ENCODE measurements around the gene EXT2. TPM values are rescaled to one million over a fixed set of nuclear protein-coding genes. Genes with fewer than 3 reads are reported as not detected.

EXT2 gene
- total RNA-seq = 10 to 100 TPM; 47.7 to 60.3 TPM
- 55.8 TPM for polyA plus RNA-seq (2013, experiment 1 of 2)
- 54.9 TPM for polyA plus RNA-seq (2013, experiment 2 of 2)
- long read RNA-seq, experiment 1, transcript EXT2-210 (14 exons, 3,136 nt) = major isoform, 17 of 34 reads
- long read RNA-seq, experiment 1, partial matches to known transcripts = 12 of 34 reads
- long read RNA-seq, experiment 1, other reads (novel, unspliced or antisense) = 5 of 34 reads
- long read RNA-seq, experiment 2, transcript EXT2-210 (14 exons, 3,136 nt) = major isoform, 99 of 127 reads
- long read RNA-seq, experiment 2, transcript EXT2-203 (14 exons, 3,454 nt) = minor isoform, 5 of 127 reads
- long read RNA-seq, experiment 2, partial matches to known transcripts = 9 of 127 reads
- long read RNA-seq, experiment 2, other reads (novel, unspliced or antisense) = 14 of 127 reads
- long read RNA-seq, experiment 3, transcript EXT2-210 (14 exons, 3,136 nt) = major isoform, 400 of 464 reads
- long read RNA-seq, experiment 3, transcript EXT2-203 (14 exons, 3,454 nt) = minor isoform, 16 of 464 reads
- long read RNA-seq, experiment 3, partial matches to known transcripts = 15 of 464 reads
- long read RNA-seq, experiment 3, other reads (novel, unspliced or antisense) = 33 of 464 reads
- long read RNA-seq, experiment 4, partial matches to known transcripts = 32 of 34 reads
- long read RNA-seq, experiment 4, other reads (novel, unspliced or antisense) = 2 of 34 reads

DNA sequence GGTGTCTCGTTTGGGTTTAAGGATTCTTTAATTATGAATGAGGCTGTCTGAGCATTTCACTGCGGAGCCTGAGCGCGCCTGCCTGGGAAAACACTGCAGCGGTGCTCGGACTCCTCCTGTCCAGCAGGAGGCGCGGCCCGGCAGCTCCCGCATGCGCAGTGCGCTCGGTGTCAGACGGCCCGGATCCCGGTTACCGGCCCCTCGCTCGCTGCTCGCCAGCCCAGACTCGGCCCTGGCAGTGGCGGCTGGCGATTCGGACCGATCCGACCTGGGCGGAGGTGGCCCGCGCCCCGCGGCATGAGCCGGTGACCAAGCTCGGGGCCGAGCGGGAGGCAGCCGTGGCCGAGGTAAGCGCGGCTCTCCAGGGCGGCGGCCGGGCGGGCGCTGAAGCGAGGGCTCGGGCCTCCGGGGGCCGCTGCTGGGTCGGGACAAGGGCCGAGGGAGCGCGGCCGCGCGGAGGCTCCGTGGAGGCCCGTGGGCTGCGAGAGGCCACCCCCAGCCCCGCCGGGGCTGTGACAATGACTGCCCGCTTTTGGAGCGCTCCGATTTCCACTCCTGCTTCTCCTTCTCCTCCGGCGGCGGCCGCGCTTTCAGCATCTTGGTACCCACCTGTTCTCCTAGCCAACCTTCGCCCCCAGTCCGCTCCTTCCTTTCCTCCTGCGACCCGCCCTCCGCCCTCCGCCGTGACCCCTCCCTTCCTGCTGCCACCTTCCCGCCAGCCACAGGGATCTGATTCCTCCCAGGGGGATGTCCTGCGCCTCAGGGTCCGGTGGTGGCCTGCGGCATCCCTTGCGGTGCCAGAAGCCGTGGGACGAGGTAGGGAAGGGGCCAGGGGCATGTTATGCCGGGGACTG is at the start of gene EXT2:
Gene EXT2, plus strand, starts transcription at position 173 of the 854 bp plus-strand sequence. CDS start 12,035 bp downstream, outside the sequence.
- H3K4me3 Mint-ChIP-seq = peak within 1 kb of the TSS; percentile 76
- H3K4me3 ChIP-seq (ENCODE audit: low read length) = peak within 1 kb of the TSS; percentile 86

GRCh38 chr11:44046182-44046581 is 49.3 kb upstream of the EXT2 start:
- DNase-seq = no peak
- WGBS, 2 experiments (ENCODE audit: insufficient coverage in 1 of 2, insufficient read length in 1 of 2) = 87 to 100% methylated on average over 2 of the region's 2 CpGs
- Histone ChIP-seq H3K4me1 (ENCODE audit: control insufficient read depth, insufficient read depth, low read length) (no peaks in the 10 kb centered on the region), H3K4me3 (ENCODE audit: low read length) (no peak overlapping the region), H3K27ac (ENCODE audit: low read depth, low read length) (no peak overlapping the region), H3K36me3 (ENCODE audit: control insufficient read depth, insufficient read depth, low read length) (no peaks in the 10 kb centered on the region), H3K9ac (ENCODE audit: extremely low read depth, low read length, poor library complexity, severe bottlenecking) (no peak overlapping the region), H3K27me3 (ENCODE audit: control insufficient read depth, insufficient read depth, low read length, poor library complexity, severe bottlenecking) (peaks cover 8% of the 10 kb centered on the region), H3K9me3 (ENCODE audit: control insufficient read depth, low read length) (peaks cover 5% of the 10 kb centered on the region)
- Mint-ChIP-seq H3K4me3 (no peak overlapping the region), H3K4me1 (no peaks in the 10 kb centered on the region), H3K36me3 (ENCODE audit: low read depth) (no peaks in the 10 kb centered on the region), H3K27me3 (ENCODE audit: insufficient read depth) (peaks cover 24% of the 10 kb centered on the region), H3K9me3 (no peaks in the 10 kb centered on the region), H3K27ac (no peak overlapping the region)
- TF ChIP-seq, protein P1, sequence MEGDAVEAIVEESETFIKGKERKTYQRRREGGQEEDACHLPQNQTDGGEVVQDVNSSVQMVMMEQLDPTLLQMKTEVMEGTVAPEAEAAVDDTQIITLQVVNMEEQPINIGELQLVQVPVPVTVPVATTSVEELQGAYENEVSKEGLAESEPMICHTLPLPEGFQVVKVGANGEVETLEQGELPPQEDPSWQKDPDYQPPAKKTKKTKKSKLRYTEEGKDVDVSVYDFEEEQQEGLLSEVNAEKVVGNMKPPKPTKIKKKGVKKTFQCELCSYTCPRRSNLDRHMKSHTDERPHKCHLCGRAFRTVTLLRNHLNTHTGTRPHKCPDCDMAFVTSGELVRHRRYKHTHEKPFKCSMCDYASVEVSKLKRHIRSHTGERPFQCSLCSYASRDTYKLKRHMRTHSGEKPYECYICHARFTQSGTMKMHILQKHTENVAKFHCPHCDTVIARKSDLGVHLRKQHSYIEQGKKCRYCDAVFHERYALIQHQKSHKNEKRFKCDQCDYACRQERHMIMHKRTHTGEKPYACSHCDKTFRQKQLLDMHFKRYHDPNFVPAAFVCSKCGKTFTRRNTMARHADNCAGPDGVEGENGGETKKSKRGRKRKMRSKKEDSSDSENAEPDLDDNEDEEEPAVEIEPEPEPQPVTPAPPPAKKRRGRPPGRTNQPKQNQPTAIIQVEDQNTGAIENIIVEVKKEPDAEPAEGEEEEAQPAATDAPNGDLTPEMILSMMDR (conservative IDR thresholded peaks at IDR 0.05) = no peak

More for the DNA sequence above, at the start of gene EXT2:
- Mint-ChIP-seq H3K9me3 (no peaks in the 10 kb centered on the region), H3K27me3 (ENCODE audit: insufficient read depth) (no peaks in the 10 kb centered on the region), H3K36me3 (ENCODE audit: low read depth) (peaks cover 9% of the 10 kb centered on the region), H3K27ac (no peak within 1 kb of the TSS), H3K4me1 (peaks cover 5% of the 10 kb centered on the region)
- H3K9me3 ChIP-seq (ENCODE audit: control insufficient read depth, low read length) = no peaks in the 10 kb centered on the region
- TF ChIP-seq, protein P1 (conservative IDR thresholded peaks at IDR 0.05) = peak; percentile 92
- H3K36me3 ChIP-seq (ENCODE audit: control insufficient read depth, insufficient read depth, low read length) = no peaks in the 10 kb centered on the region
- H3K4me1 ChIP-seq (ENCODE audit: control insufficient read depth, insufficient read depth, low read length) = no peaks in the 10 kb centered on the region
- H3K27ac ChIP-seq (ENCODE audit: low read depth, low read length) = no peak within 1 kb of the TSS
- H3K9ac ChIP-seq (ENCODE audit: extremely low read depth, low read length, poor library complexity, severe bottlenecking) = no peak within 1 kb of the TSS
- DNase-seq = peak; percentile 96
- H3K27me3 ChIP-seq (ENCODE audit: control insufficient read depth, insufficient read depth, low read length, poor library complexity, severe bottlenecking) = no peaks in the 10 kb centered on the region
- 1% methylated on average over 19 to 83 of the region's 83 CpGs for WGBS, 2 experiments (ENCODE audit: insufficient coverage in 1 of 2, insufficient read length in 1 of 2)

- Mint-ChIP-seq H3K4me1 (no peaks in the 10 kb centered on the region), H3K9me3 (no peaks in the 10 kb centered on the region), H3K27me3 (ENCODE audit: insufficient read depth) (peaks cover 26% of the 10 kb centered on the region), H3K36me3 (ENCODE audit: low read depth) (no peaks in the 10 kb centered on the region), H3K4me3 (no peak overlapping the region), H3K27ac (no peak overlapping the region)
- WGBS, 2 experiments (ENCODE audit: insufficient coverage in 1 of 2, insufficient read length in 1 of 2) = 100% methylated on average over 2 of the region's 2 CpGs
- Histone ChIP-seq H3K27ac (ENCODE audit: low read depth, low read length) (no peak overlapping the region), H3K4me3 (ENCODE audit: low read length) (no peak overlapping the region), H3K4me1 (ENCODE audit: control insufficient read depth, insufficient read depth, low read length) (no peaks in the 10 kb centered on the region), H3K9me3 (ENCODE audit: control insufficient read depth, low read length) (no peaks in the 10 kb centered on the region), H3K36me3 (ENCODE audit: control insufficient read depth, insufficient read depth, low read length) (no peaks in the 10 kb centered on the region), H3K27me3 (ENCODE audit: control insufficient read depth, insufficient read depth, low read length, poor library complexity, severe bottlenecking) (peaks cover 8% of the 10 kb centered on the region), H3K9ac (ENCODE audit: extremely low read depth, low read length, poor library complexity, severe bottlenecking) (no peak overlapping the region)
- no peak for DNase-seq
- TF ChIP-seq, protein P1 (conservative IDR thresholded peaks at IDR 0.05) = no peak
These were observed 48.2 kb upstream of the EXT2 start for GRCh38 chr11:44047298-44047697.

All from endodermal cell (in vitro differentiated cells).